Endothelial cell of umbilical vein (primary cell): Measurements from ENCODE around the gene PRKD1.

Experiments used
- EZH2 ChIP-seq: IDR thresholded peaks from 2 replicates; pipeline ENCODE4 v1.6.1; 2012; ENCODE audit warnings: borderline replicate concordance, low read depth, mild to moderate bottlenecking, moderate library complexity, low read length, inconsistent platforms; ENCODE audit not compliant: severe bottlenecking
- JUN ChIP-seq: IDR thresholded peaks from 2 replicates; pipeline ENCODE4 v1.6.1; 2011; ENCODE audit warnings: borderline replicate concordance, low read depth; ENCODE audit not compliant: insufficient read length, insufficient read depth
- MYC ChIP-seq: IDR thresholded peaks from one replicate; pipeline ENCODE4 v1.6.1; 2011; ENCODE audit warnings: mild to moderate bottlenecking, low read depth, low read length
- POLR2A ChIP-seq: IDR thresholded peaks from 2 replicates; pipeline ENCODE4 v1.6.1; 2012; ENCODE audit warnings: low read depth, mild to moderate bottlenecking, control low read depth, low read length
- TF ChIP-seq, protein P1 (sequence below), 2 donors: IDR thresholded peaks; 1 replicate in 1 of 2; 2 replicates in 1 of 2; pipeline ENCODE4 v1.5.1; 2011; ENCODE audit warnings: low read length in 2 of 2, mild to moderate bottlenecking in 2 of 2, moderate library complexity in 2 of 2, control low read depth in 1 of 2, inconsistent platforms in 1 of 2, low read depth in 1 of 2; ENCODE audit not compliant: insufficient read depth in 1 of 2; ENCODE audit errors: extremely low read depth in 1 of 2
- TF ChIP-seq, protein P2 (sequence below): IDR thresholded peaks from 2 replicates; pipeline ENCODE4 v1.6.1; 2011; ENCODE audit not compliant: insufficient read depth, insufficient read length

GRCh38 chr14:29796853-29797252, 130.8 kb downstream of the PRKD1 start:
- TF ChIP-seq, protein P1, sequence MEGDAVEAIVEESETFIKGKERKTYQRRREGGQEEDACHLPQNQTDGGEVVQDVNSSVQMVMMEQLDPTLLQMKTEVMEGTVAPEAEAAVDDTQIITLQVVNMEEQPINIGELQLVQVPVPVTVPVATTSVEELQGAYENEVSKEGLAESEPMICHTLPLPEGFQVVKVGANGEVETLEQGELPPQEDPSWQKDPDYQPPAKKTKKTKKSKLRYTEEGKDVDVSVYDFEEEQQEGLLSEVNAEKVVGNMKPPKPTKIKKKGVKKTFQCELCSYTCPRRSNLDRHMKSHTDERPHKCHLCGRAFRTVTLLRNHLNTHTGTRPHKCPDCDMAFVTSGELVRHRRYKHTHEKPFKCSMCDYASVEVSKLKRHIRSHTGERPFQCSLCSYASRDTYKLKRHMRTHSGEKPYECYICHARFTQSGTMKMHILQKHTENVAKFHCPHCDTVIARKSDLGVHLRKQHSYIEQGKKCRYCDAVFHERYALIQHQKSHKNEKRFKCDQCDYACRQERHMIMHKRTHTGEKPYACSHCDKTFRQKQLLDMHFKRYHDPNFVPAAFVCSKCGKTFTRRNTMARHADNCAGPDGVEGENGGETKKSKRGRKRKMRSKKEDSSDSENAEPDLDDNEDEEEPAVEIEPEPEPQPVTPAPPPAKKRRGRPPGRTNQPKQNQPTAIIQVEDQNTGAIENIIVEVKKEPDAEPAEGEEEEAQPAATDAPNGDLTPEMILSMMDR (IDR thresholded peaks at IDR 0.05; ENCODE audit: extremely low read depth in 1 of 2, insufficient read depth in 1 of 2, low read depth in 1 of 2, low read length in 2 of 2), result no peak
- TF ChIP-seq, protein P2, sequence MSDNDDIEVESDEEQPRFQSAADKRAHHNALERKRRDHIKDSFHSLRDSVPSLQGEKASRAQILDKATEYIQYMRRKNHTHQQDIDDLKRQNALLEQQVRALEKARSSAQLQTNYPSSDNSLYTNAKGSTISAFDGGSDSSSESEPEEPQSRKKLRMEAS, result no peak
- TF ChIP-seq POLR2A (no peak), EZH2 (no peak), JUN (no peak), MYC (no peak)
